ENCODE measurements around the gene MORC2.

DNA sequence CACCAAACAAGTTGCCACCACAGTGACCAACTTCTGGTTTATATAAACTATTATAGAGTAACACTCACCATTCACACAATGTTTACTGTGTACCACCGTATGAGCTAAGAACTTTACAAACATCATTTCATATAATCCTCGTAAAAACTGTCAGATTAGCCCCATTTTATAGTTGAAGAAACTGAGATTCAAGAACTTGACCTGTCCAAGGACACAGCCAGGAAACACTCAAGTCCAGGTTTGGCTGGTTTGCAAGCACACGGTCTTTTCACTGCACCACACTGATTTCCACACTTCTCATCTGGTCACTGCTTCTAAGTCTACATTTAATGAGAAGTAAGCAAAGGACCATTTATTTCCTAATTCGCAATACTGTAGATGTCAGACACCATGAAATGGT is 3.7 kb downstream of the MORC2 start:
- TF ChIP-seq, protein P1, sequence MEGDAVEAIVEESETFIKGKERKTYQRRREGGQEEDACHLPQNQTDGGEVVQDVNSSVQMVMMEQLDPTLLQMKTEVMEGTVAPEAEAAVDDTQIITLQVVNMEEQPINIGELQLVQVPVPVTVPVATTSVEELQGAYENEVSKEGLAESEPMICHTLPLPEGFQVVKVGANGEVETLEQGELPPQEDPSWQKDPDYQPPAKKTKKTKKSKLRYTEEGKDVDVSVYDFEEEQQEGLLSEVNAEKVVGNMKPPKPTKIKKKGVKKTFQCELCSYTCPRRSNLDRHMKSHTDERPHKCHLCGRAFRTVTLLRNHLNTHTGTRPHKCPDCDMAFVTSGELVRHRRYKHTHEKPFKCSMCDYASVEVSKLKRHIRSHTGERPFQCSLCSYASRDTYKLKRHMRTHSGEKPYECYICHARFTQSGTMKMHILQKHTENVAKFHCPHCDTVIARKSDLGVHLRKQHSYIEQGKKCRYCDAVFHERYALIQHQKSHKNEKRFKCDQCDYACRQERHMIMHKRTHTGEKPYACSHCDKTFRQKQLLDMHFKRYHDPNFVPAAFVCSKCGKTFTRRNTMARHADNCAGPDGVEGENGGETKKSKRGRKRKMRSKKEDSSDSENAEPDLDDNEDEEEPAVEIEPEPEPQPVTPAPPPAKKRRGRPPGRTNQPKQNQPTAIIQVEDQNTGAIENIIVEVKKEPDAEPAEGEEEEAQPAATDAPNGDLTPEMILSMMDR (IDR thresholded peaks at IDR 0.05; ENCODE audit: low read length), result no peak
- no peak for TF ChIP-seq EZH2 (IDR thresholded peaks at IDR 0.05; ENCODE audit: borderline replicate concordance, low read length)

All from OCI-LY1 (cell line).